ENCODE results near the gene IL1RAPL2.

Gene IL1RAPL2

DNA sequence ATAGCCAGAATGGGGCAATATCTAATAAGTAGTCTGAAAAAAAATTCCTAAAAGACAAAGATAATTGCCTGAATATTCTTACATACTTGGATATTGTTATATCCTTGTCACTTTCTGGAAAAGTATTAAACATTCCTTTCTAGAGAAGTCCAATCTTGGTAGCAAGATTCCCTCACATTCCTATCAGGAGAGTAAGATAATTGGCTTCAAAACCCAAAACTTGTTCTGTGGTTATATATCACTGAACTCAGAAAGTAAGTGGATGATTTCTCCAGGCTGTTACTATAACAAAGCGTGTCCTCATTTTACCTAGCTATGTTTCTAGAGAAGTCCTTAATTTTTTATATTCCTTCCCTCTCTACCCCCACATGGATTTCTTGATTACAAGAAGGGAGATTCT, 700.5 kb downstream of the IL1RAPL2 start:
- no peak for DNase-seq

DNA sequence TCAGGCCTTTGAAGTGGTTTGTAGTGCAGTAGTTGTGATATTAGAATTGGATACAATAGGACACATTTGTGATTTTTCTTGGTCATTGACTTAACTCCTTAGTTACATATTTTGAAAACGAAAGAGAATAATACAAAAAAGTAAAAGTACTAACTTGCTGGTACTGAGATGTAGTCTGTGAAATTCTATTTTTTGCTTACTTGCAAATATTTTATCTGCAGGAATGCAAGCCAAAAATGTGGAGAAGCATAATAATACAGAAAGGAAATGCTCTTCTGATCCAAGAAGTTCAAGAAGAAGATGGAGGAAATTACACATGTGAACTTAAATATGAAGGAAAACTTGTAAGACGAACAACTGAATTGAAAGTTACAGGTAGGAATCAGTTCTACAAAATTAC, 701.2 kb downstream of the IL1RAPL2 start:
- DNase-seq: no peak

DNA sequence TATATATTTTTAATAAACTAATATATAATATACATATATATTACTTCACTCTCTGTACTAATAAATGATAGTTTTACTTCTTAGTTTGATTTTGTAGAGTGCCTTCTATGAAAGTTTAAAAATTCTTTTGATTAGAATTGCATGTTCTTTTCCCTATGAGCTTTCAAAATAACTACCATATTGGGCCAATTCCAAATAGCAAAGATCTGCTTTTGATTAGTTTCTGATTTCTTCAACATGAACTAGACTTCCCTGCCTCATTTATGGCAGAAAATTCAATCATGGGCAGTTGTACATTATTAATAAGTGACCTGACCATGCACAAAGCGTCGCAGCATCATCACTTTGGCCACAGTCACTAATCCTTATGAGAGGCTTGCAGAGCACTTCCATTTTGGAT, 703.4 kb downstream of the IL1RAPL2 start:
- no peak for DNase-seq

DNA sequence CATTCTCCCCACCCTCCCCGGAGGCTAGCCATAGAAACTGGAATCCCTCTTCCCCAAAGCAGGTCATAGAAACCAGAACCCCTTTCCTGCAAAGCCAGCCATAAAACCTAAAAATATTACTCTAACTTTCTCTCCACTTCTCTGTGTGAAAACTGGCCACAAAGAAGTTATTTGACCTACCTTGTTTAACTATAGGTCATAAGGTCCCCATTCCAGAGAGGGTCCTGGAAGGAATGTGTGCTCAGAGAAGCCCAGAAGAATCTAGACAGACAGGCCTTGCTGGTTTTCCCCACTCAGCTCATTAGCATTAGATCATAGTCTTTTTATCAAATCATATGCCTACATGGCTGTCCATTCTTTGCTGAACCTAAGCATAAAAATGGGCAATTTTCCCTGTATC, 707.3 kb downstream of the IL1RAPL2 start:
- DNase-seq: no peak

DNA sequence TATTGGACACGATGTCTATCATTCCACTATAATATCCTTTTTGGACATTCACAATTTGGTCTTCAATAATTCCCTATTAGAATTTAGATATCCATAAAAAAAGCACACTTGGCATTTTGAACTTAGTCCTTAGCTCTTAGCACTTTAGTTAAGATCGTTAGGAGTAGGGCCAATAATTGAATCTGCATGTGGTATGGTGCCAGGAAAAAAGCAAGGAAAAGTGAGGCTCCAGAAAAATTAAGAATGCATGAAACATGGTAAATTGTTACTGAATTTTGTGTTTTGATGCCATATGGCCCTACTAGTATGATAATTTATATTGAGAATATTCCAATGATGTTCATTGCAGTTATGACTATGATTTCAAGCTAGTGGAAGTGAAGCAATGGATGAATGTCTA, 708.1 kb downstream of the IL1RAPL2 start:
- DNase-seq: no peak

DNA sequence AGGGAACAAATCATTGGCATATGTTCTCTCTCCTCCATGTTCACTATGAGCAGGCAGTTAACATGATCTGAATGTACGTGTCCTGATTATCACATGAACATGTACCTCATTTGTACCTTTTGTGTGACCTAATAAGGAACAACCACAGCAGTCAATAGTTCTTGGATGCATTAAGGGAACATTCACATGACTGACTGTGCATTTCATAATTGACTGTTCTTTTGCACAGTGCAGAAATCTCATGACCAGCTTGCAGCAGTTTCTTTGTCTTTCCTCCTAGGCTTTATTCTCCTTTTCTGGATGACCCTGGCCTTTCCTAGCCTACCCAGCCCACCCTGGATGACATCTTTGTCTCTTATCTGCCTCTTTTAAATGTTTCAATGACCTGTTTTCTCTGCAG, 711.1 kb downstream of the IL1RAPL2 start:
- no peak for DNase-seq

DNA sequence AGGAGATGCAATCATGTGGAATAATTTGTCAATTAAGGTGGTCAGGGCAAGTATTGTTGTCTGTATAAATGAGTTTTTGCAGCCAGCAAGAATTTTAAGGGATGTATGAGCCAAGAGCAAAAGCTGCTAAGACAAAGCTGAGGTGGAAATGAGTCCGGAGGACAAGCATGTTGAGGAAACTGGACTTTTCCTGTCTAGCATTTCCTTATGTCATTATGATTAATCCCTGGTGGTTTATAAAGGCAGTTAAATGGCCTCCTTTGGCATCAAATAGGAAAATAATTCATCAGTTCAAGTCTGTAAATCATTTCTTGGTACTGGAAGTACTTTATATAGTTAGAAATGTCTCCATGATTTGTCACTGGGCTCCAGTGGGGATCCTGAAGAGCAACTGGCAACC, 716.1 kb downstream of the IL1RAPL2 start:
- DNase-seq: no peak

DNA sequence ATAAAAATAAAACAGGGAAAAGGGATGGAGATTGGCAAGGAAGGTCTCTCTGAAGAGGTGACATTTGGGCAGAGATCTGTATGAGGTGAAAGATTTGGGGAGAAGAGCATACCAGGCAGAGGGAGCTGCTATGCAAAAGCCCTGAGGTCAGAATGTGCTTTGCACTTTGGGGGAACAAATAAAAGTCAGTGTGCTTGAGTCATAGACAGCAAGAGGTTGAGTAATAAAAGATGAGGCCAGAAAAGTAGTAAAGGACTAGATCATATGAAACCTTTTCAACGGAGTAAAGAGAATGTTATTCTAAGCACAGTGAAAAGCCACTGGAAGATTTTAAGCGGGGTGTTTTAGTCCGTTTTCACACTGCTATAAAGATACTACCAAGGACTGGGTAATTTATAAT, 731.0 kb downstream of the IL1RAPL2 start:
- no peak for DNase-seq

DNA sequence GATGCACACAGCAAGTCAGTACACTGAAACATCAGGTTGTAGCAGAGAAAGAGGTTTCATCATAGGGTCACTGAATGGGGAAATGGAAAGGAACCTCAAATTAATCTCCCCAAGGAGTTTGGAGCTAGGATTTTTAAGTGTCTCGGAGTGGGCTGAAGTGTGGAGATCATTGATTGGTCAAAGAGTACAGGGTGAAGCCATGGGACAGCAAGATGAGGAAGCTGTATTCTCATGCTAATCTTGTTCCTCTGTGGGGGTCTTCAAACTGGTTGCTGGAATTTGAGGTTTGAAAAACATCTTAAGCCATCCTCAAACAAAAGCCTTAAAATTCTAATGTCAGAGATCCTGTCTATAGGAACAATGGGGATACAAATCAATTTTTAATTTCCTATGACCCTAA, 733.3 kb downstream of the IL1RAPL2 start:
- DNase-seq: no peak

DNA sequence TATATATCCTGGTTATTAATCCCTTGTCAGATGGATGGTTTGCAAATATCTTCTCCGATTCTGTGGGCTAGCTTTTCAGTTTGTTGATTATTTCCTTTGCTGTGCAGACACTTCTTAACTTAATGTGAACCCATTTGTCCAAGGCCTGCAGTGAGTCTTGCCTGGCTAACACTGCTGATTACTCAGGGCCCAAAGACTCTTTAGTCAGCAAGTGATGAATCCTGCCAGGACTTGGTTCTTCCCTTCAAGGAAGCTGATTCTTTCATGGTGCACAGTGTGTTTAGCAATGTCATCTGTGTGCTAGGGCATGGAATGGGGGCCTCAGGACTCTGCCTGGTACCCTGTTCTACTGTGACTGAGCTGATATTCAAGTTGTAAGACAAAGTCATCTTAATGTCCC, 736.2 kb downstream of the IL1RAPL2 start:
- DNase-seq: no peak

DNA sequence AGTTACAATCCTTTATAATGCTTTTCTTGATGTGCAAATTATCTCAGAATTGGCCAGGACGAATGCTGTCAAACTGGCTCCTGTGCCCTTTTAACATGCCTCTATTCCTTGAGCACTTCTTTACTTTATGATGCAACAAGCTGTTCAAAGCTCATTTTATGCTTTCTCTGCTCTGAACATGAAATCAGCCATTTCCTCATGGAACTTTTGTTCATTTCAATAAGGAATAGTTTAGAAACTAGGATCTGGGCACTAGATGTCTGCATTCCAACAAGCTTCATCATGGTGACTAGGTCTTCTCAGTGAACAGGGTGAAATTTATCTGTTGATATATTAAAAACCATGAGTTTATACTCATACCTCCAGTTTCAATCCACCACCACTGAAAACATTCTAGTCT, 741.8 kb downstream of the IL1RAPL2 start:
- no peak for DNase-seq

DNA sequence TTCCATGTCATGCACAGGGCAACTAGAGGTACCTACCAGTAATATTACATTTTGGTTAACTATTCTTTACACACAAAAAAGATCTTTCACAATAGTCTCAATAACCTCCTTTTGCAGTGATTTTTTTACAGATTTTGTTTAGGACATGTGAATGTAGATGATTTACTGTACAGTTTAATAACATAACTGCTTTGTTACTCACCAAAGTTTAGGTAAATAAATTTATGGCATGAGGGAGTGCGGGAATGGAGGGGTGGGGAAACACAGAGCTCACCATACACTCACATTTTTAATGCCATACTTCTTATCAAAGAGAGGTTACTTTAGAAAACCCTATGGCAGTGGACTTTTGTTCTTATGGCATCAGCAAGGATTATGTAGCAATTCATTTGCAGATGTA, 747.6 kb downstream of the IL1RAPL2 start:
- no peak for DNase-seq

DNA sequence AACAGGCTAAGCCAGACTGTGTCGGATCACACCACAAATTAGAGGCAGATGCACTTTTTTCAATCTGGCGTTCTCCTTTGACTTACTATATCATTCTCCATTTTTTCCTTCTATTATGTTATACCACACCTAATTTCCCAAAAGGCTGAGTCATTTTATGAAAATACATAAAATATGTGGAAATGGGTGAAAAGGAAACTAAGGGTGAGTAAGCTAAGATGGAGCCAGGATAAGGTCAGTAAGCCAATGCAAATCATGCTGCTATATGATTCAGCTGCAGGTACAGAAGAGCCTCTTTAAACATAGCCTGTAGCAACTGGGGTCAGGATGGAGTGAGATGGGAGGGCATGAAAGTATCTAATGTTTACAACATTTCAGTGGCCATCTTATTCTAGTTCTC, 748.5 kb downstream of the IL1RAPL2 start:
- DNase-seq: no peak

DNA sequence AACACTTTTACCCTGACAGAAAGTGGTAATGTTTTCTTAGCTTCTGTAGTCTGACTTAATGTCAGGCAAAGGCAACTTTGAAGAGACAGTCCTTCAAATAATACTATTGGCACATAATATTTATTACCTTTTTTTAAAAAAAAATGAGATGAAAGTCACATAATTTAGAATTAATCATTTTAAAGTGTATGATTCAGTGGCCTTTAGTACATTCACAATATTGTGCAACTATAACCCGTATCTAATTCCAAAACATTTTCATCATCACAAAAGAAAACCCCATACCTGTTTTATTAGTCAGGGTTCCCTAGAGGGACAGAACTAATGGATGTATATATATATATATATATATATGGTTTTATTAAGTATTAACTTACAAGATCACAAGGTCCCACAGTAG, 749.2 kb downstream of the IL1RAPL2 start:
- no peak for DNase-seq

DNA sequence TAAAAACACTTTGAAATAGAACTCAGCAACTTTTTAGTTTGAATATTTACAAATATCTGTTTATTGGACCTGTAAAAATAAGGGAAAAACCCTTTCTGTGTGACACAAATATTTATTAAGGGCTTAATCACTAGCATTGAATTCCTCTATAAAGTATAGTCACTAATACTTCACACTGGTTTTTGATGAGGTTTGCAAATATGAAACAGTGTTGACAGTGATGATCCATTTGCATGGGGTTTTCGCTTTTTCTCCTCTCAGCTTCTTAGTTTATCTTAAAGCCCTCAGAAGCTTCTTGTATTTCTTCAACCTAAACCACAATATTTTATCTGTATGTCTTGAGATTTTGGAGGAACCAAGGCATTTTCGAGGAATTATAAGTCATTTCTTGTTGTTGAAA, 751.1 kb downstream of the IL1RAPL2 start:
- no peak for DNase-seq

DNA sequence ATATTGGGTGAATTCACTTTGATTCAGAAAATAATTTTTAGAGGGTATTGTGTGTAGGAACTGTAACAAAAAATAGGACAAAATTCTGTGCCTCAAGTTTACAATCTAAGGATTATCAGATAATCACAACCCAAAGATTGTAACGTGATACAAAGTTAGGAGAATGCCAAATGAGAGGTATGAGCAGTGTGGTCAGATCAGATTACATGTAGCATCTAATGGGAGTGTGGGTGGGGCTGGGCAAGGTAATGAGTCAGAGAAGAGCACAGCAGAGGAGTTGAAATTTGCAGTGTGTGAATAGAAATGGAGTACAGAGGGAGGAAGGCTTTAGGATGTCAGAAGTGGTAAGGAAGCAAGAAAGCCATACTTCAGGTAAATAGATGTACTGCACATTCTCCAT, 757.9 kb downstream of the IL1RAPL2 start:
- DNase-seq: no peak

DNA sequence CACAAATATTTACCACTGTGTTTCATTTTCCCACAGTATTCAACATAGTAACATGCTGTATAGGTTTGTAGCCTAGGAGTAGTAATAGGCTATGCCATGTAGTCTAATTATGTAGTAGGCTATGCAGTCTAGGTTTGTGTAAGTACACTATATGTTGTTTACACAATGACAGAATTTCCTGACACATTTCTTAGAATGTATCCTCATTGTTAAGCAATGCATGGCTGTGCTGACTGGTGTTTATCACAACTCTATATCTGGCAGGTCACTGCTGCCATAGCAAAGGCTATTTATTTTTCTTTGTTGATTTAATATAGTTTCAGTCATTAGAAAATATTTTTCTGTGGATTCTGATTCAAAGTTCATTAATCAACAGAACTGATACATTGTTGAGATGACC, 762.8 kb downstream of the IL1RAPL2 start:
- DNase-seq: no peak

DNA sequence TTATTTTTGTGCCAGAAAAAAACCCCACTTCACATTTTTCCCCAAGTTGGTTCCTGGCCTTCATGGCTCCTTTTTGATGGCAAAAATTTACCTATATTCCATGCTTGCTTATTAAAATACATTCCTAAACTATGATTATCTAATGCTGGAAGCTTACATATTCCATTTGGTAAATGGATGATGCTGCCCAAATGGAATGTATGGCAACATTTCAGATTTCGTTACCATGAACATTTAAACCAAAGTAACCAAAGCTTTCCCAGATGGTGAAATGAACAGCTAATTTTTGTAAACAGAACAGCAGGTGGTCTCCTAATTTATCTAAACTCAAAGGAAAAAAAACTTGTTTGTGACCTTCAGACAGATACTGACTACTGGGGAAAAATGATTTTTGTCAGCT, 765.2 kb downstream of the IL1RAPL2 start:
- no peak for DNase-seq

DNA sequence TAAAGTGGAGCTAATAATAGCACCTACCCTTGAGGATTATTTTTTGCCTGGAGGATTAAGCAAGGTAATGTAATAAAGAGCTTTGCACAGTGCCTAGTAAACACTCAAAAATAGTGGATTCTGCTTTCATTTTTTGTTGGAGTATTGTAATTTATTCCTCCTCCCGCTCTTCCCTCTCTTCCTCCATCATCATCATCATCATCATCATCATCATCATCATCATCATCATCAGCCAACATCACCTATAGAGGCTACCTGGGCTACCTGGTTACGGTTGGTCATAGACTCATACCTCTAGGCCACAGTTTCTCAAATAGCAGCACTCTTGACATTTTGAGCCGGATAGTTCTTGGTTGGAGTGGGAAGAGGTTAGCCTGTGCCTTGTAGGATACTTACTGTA, 781.4 kb downstream of the IL1RAPL2 start:
- DNase-seq: no peak

DNA sequence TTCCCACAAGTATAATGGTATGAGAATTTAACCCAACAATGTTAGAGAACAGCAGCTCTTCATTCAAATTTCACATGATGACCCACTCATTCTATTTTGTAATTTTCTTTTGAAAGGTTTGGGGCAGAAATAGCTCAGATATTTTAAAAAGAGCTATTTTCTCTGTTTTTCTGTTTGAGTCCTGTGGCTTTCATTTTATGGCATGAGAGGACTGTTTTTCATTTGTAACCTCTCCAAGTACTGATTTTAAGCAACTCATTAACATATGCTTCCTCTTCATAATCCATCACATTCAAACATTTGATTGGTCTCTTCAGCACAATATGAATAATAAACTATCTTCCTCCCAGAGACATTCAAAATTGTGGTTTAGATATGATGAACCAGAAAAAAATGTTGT, 783.5 kb downstream of the IL1RAPL2 start:
- no peak for DNase-seq

DNA sequence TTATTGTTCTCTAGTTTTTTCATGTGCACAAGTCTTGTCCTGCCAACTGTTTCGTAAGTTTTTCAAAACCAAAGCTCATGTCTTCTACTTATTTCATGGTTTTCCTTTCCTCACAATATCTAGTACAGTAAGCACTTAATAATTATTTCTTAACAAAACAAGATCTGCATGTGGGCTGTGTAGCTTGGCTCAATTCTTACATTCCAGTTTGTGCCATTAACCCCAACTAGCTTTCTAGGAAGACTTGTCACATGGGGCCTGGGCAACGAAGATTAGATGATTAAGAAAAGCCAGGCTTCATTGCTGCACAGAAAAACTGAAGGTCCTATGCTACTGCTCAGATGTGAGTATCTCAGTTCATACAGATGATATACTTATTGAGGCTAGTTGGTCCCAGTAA, 809.8 kb downstream of the IL1RAPL2 start:
- no peak for DNase-seq

DNA sequence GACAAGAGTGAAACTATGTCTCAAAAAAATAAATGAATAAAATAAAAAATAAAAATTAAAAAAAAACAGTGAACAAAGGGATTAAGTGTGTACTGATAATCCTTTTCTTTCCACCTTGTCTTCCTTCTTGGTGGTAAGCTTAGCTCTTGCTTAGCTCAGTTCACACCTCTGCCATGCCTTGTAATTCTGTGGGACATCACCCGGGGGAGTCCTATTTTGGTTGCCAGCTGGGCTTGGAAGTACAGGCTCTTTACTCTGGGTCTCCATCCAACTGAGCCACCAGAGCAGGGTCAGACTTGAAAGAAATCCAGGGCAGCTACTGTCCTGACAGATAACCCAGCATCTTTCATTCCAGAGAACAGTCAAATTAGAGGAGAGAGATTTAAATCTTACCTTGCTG, 858.7 kb downstream of the IL1RAPL2 start:
- DNase-seq: no peak

DNA sequence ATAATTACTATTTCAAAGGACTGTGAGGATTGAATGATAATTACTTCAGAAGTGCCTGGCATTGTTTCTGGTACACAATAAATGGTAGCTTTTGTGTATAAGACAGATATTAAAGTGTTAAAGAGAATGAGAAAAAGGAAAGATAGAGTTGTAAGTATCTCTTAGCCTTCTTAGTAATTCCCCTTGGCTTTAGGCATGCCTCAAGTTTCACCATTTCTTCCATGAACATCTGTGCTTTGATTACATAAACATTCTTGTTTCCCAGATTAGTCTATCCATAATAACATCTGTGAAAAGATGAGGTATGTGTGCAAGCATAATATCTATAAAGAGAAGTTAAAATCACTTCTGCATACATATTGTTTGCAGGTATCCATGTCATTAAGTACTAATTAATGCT, 885.4 kb downstream of the IL1RAPL2 start:
- no peak for DNase-seq

DNA sequence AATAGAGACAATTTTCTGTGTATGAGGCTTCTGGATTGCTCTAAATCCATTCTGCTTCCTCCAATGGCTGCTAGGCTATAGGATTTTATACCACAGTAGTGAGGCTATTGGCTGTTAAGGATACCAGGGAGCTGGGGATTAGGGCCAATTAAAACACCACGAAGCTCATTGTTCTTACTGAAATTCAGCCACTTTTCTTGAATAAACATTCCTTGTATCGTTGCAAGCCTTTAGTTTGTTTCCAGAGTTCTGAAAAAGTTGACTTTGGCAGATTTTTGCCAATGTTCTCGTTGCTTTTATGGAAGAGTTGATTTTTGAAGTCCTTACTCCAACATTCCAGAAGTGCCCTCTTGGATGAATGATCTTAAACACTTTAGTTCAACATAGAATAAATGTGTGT, 892.8 kb downstream of the IL1RAPL2 start:
- DNase-seq: no peak

DNA sequence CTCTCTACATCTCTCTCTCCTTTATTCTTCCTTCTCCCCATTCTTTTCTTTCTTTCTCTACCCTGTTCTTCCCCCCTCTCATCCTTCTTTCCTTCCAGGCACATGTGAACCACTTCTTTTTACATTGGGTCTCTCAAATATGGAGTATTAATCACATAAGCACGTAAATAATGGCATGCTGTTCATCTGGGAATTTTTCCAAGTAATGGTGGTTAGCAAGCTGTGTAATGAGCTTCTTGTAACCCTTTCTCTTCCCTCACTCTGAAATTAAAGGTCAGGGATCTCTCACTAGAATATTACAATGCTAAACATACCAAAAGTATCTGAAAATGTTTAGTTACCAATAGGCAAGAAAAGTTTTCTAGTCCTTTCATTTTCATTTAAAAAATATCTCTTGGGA, 894.4 kb downstream of the IL1RAPL2 start:
- DNase-seq: no peak
